Adrenal gland (tissue), 12 donors: ENCODE results near the gene BCAS3. TPM values are rescaled to one million over a fixed set of nuclear protein-coding genes. Genes with fewer than 3 reads are reported as not detected.

Experiments
- DNase-seq, 7 donors: peaks; one replicate each; pipeline ENCODE4 v3.0.0-alpha.2; 2019 to 2020
- H3K27ac ChIP-seq, 5 donors: fragments of 200-600 bp; sonication (generic) in 4 of 5; 1 replicate in 3 of 5; 2 replicates in 2 of 5; pipeline versions ENCODE4 v1.5.1 to v1.8.0; 2016 to 2020; ENCODE audit warnings: mild to moderate bottlenecking in 1 of 5
- H3K27me3 ChIP-seq: fragments of 200-600 bp; 2 replicates; pipeline ENCODE4 v1.8.0; 2021
- H3K36me3 ChIP-seq, 2 donors: fragments of 200-600 bp; replicated peaks in 1 of 2; 1 replicate in 1 of 2; 2 replicates in 1 of 2; pipeline versions ENCODE4 v1.5.1 to v1.8.0; 2018 to 2022
- H3K4me1 ChIP-seq, 2 donors: fragments of 200-600 bp; replicated peaks in 1 of 2; 1 replicate in 1 of 2; 2 replicates in 1 of 2; pipeline versions ENCODE4 v1.5.1 to v1.8.0; 2018 to 2021
- H3K4me3 ChIP-seq, 4 donors: fragments of 200-600 bp; sonication (generic) in 3 of 4; one replicate each; pipeline ENCODE4 v1.5.1; 2016 to 2018
- H3K9me3 ChIP-seq, 3 donors: fragments of 200-600 bp; sonication (generic) in 1 of 3; replicated peaks in 1 of 3; 1 replicate in 2 of 3; 2 replicates in 1 of 3; pipeline versions ENCODE4 v1.5.1 to v1.8.0; 2016 to 2021
- POLR2A ChIP-seq, 2 donors: fragments of 450-650 bp; IDR thresholded peaks; one replicate each; pipeline ENCODE4 v1.6.1; 2017; ENCODE audit warnings: antibody characterized with exemption in 2 of 2, mild to moderate bottlenecking in 2 of 2, moderate library complexity in 1 of 2
- WGBS, 4 donors: extraction: QIAGEN DNeasy Blood & Tissue Kit in 2 of 4; methylation state at CpG; one replicate each; pipeline versions ENCODE4 v1.1.5 to v1.1.7; 2013 to 2017; 5-methylcytosine and 5-hydroxymethylcytosine counted together
- intact Hi-C, 2 donors: fragments of 100-400 bp; cut with DNase I; formaldehyde crosslinking; loops; one replicate each; pipeline versions ENCODE4 v1.14.1 to v1.15.0; 2022 to 2023
- polyA plus RNA-seq, 3 donors: library from polyadenylated mRNA; stranded (reverse); fragments of 200-250 nt in 2 of 3; fragments of 350-450 nt in 1 of 3; fragmentation: Illumina TruSeq in 1 of 3; extraction: RNeasy Lipid Tissue Mini Kit (QIAGEN cat#74804) in 1 of 3; gene quantifications; one replicate each; pipeline ENCODE4 v1.2.3, GENCODE V29; 2013 to 2014
- total RNA-seq, 9 donors: library from RNA; depleted of rRNA in 4 of 9; stranded (reverse); fragments of >200 nt in 4 of 9; fragments of 120-200 nt in 1 of 9; fragmentation: NEBNext Ultra II Directional in 1 of 9; extraction: Animal tissue kit (Norgen Biotek cat#: 25700) in 1 of 9; gene quantifications; one replicate each; pipeline versions ENCODE4 v1.1.0 to v1.2.4, GENCODE V29; 2013 to 2023
- TF ChIP-seq, protein P1 (sequence below), 6 experiments: fragments of 450-650 bp in 4 of 6; fragments of 200-600 bp in 2 of 6; sonication (generic) in 1 of 6; IDR thresholded peaks; 1 replicate in 5 of 6; 2 replicates in 1 of 6; pipeline versions ENCODE4 v1.5.1 to v1.8.0; 2016 to 2021; ENCODE audit warnings: antibody characterized with exemption in 6 of 6, mild to moderate bottlenecking in 2 of 6, moderate library complexity in 1 of 6
- donor health status: healthy with polysubstance abuse.
- donor health status: Bipolar disorder and iron deficiency.
- donor health status: DM: yes; HTN: yes; CAD: no.
- donor health status: DM: no; HTN: no; CAD: no.
- donor health status: DM: no; HTN: no; CAD: no.
- donor health status: DM: yes; HTN: yes; CAD: no.

BCAS3 gene
- total and polyA plus RNA-seq, 12 donors: 9.4 to 105 (median 29.0) TPM

DNA sequence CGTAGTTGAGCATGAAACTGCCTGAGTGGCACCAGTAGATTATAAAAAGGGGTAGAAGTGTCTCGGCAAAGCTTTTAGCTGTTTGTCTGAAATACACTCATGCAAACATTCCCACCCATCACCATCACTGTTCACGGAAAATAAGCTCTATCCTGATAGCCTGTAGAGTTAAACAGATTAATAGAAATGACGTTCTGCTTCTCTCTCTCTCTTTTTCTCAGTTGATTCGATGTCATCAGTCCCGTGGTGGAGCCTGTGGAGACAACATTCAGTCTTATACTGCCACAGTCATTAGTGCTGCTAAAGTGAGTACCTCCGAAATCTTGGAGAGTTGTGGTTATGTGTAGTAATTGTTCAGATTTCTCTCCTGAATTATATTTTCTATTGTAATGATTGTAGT lies 224.7 kb downstream of the BCAS3 start:
- Histone ChIP-seq H3K4me3 (no peak overlapping the region), H3K36me3 (no peaks in the 10 kb centered on the region), H3K27ac (no peak overlapping the region), H3K27me3 (no peaks in the 10 kb centered on the region), H3K9me3 (peaks cover 0 to 2% (median 0%) of the 10 kb centered on the region in 3 donors), H3K4me1 (no peaks in the 10 kb centered on the region)
- TF ChIP-seq, protein P1, sequence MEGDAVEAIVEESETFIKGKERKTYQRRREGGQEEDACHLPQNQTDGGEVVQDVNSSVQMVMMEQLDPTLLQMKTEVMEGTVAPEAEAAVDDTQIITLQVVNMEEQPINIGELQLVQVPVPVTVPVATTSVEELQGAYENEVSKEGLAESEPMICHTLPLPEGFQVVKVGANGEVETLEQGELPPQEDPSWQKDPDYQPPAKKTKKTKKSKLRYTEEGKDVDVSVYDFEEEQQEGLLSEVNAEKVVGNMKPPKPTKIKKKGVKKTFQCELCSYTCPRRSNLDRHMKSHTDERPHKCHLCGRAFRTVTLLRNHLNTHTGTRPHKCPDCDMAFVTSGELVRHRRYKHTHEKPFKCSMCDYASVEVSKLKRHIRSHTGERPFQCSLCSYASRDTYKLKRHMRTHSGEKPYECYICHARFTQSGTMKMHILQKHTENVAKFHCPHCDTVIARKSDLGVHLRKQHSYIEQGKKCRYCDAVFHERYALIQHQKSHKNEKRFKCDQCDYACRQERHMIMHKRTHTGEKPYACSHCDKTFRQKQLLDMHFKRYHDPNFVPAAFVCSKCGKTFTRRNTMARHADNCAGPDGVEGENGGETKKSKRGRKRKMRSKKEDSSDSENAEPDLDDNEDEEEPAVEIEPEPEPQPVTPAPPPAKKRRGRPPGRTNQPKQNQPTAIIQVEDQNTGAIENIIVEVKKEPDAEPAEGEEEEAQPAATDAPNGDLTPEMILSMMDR (IDR thresholded peaks at IDR 0.05): no peak
- TF ChIP-seq POLR2A (IDR thresholded peaks at IDR 0.05): no peak
- WGBS, 4 donors: 81 to 89% (median 84%) methylated on average over 7 of the region's 7 CpGs
- DNase-seq: no peak
- intact Hi-C loops: no loop called here

DNA sequence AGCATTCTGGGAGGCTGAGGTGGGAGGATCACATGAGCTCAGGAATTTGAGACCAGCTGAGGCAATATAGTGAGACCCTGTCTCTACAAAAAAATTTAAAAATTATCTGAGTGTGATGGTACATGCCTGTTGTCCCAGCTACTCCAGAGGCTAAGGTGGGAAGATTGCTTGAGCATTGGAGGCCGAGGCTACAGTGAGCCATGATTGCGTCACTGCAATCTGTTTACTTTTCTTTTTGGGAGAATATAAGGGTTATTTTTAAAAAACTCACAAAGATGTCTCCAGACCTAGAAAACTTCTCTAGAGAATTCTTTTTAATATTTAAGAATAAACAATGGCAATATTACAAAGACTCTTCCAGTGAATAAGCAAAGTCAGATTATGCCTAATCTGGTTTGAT lies 226.9 kb downstream of the BCAS3 start:
- no peaks in the 10 kb centered on the region for H3K36me3 ChIP-seq
- no peak overlapping the region for H3K27ac ChIP-seq
- intact Hi-C loops: no loop called here
- 91 to 100% (median 98%) methylated on average over 2 of the region's 2 CpGs for WGBS, 4 donors
- no peak overlapping the region for H3K4me3 ChIP-seq
- no peak for DNase-seq
- no peaks in the 10 kb centered on the region for H3K27me3 ChIP-seq
- H3K9me3 ChIP-seq: no peaks in the 10 kb centered on the region
- H3K4me1 ChIP-seq: no peaks in the 10 kb centered on the region
- TF ChIP-seq POLR2A (IDR thresholded peaks at IDR 0.05): no peak
- TF ChIP-seq, protein P1 (IDR thresholded peaks at IDR 0.05): no peak

GRCh38 chr17:60905709-60906108 lies 228.1 kb downstream of the BCAS3 start:
- intact Hi-C loops: no loop called here
- no peak for DNase-seq
- Histone ChIP-seq H3K36me3 (no peaks in the 10 kb centered on the region), H3K27ac (no peak overlapping the region), H3K27me3 (no peaks in the 10 kb centered on the region), H3K4me1 (no peaks in the 10 kb centered on the region), H3K9me3 (no peaks in the 10 kb centered on the region), H3K4me3 (no peak overlapping the region)
- WGBS, 4 donors: 96 to 98% (median 98%) methylated on average over 3 of the region's 3 CpGs
- TF ChIP-seq, protein P1 (IDR thresholded peaks at IDR 0.05): no peak
- TF ChIP-seq POLR2A (IDR thresholded peaks at IDR 0.05): no peak

DNA sequence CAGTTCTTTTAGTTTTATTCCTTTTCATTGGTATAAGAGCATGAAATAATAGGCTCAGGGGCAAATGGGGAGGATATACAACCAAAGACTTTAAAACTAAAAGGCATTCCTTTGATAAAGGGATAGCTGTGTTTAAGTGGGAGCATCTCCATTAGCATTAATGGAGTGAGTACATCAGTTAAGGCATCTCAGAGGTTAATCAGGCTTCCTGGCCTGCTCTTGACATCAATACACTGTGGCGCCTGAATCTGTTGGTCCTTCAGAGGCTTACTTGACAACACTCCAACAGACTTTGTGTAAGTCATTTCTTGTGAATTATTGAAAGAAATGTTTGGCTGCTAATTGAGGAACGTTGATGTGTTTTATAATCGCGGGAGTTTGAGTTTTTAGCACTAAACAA lies 230.7 kb downstream of the BCAS3 start:
- no peak overlapping the region for H3K27ac ChIP-seq
- H3K27me3 ChIP-seq: no peaks in the 10 kb centered on the region
- DNase-seq: no peak
- 84 to 93% (median 91%) methylated on average over 4 of the region's 4 CpGs for WGBS, 4 donors
- TF ChIP-seq, protein P1 (IDR thresholded peaks at IDR 0.05): no peak
- no peak for TF ChIP-seq POLR2A (IDR thresholded peaks at IDR 0.05)
- H3K36me3 ChIP-seq: no peaks in the 10 kb centered on the region
- no peaks in the 10 kb centered on the region for H3K9me3 ChIP-seq
- H3K4me1 ChIP-seq: no peaks in the 10 kb centered on the region
- H3K4me3 ChIP-seq: no peak overlapping the region
- intact Hi-C loops: no loop called here
